WTC11 (cell line): Measurements from ENCODE around the gene VAMP2. TPM values are rescaled to one million over a fixed set of nuclear protein-coding genes. Genes with fewer than 3 reads are reported as not detected.

Experiments used
- ATAC-seq: fragments of 200-7000 bp; cut with Tn5 transposase; 2 replicates; pipeline ENCODE4 v1.10.0; 2021; ENCODE audit warnings: mild to moderate bottlenecking, moderate library complexity
- CTCF ChIA-PET: fragments of 300-600 bp; sonication (Branson Sonifier 250); formaldehyde crosslinking; loops from one replicate; lab custom pipeline; 2021; ENCODE audit warnings: antibody characterized with exemption; lab: Charles Lee
- POLR2A ChIA-PET: fragments of 350-600 bp; sonication (Branson Sonifier 250); formaldehyde crosslinking; loops from one replicate; lab custom pipeline; 2021; ENCODE audit warnings: antibody characterized with exemption; lab: Charles Lee
- DNase-seq: peaks from one replicate; pipeline ENCODE4 v3.0.0; 2021; ENCODE audit warnings: low spot score
- H3K27ac Mint-ChIP-seq: 2 replicates; pipeline ENCODE4 v1.8.0; 2021; ENCODE audit warnings: mixed read lengths
- H3K27me3 Mint-ChIP-seq: 2 replicates; pipeline ENCODE4 v1.8.0; 2021; ENCODE audit warnings: low read depth, mild to moderate bottlenecking, moderate library complexity, mixed read lengths
- H3K36me3 Mint-ChIP-seq: 2 replicates; pipeline ENCODE4 v1.8.0; 2021; ENCODE audit warnings: mixed read lengths
- H3K4me1 Mint-ChIP-seq: 2 replicates; pipeline ENCODE4 v1.8.0; 2022; ENCODE audit warnings: mixed read lengths
- H3K4me3 Mint-ChIP-seq: 2 replicates; pipeline ENCODE4 v1.8.0; 2021; ENCODE audit warnings: mild to moderate bottlenecking, moderate library complexity, mixed read lengths
- H3K9me3 Mint-ChIP-seq: 2 replicates; pipeline ENCODE4 v1.8.0; 2021; ENCODE audit warnings: mixed read lengths
- ATF1 ChIP-seq: sonication (generic); formaldehyde crosslinking; IDR thresholded peaks from 2 replicates; pipeline ENCODE4 v1.8.1; 2023; ENCODE audit warnings: mild to moderate bottlenecking, moderate library complexity, missing genetic modification reagents
- ATF2 ChIP-seq: sonication (generic); formaldehyde crosslinking; IDR thresholded peaks from 2 replicates; pipeline ENCODE4 v1.8.1; 2022; ENCODE audit warnings: low read depth, missing genetic modification reagents, borderline replicate concordance
- ESRRA ChIP-seq: sonication (generic); formaldehyde crosslinking; IDR thresholded peaks from 2 replicates; pipeline ENCODE4 v1.8.1; 2022; ENCODE audit warnings: mild to moderate bottlenecking, missing genetic modification reagents, borderline replicate concordance
- FOXJ3 ChIP-seq: sonication (generic); formaldehyde crosslinking; IDR thresholded peaks from 2 replicates; pipeline ENCODE4 v1.9.0; 2021; ENCODE audit warnings: missing genetic modification reagents, mild to moderate bottlenecking, borderline replicate concordance
- GABPB1 ChIP-seq: sonication (generic); formaldehyde crosslinking; IDR thresholded peaks from 2 replicates; pipeline ENCODE4 v1.8.1; 2023; ENCODE audit warnings: mild to moderate bottlenecking, missing genetic modification reagents
- GRHL2 ChIP-seq: fragments of 250-450 bp; sonication (Bioruptor Pico); IDR thresholded peaks from 2 replicates; pipeline ENCODE4 v1.8.0; 2022; ENCODE audit warnings: mild to moderate bottlenecking, moderate library complexity; ENCODE audit not compliant: insufficient replicate concordance, severe bottlenecking
- HMGXB4 ChIP-seq: sonication (generic); formaldehyde crosslinking; IDR thresholded peaks from 2 replicates; pipeline ENCODE4 v1.8.1; 2023; ENCODE audit warnings: mild to moderate bottlenecking, moderate library complexity, missing genetic modification reagents
- NFATC4 ChIP-seq: fragments of 250-450 bp; sonication (Bioruptor Pico); IDR thresholded peaks from 2 replicates; pipeline ENCODE4 v1.9.0; 2021; ENCODE audit warnings: mild to moderate bottlenecking
- NFYB ChIP-seq: sonication (generic); formaldehyde crosslinking; conservative IDR thresholded peaks from 2 replicates; pipeline ENCODE4 v1.8.0; 2022; ENCODE audit warnings: low read depth, missing genetic modification reagents
- OVOL2 ChIP-seq: fragments of 250-450 bp; sonication (Bioruptor Pico); IDR thresholded peaks from 2 replicates; pipeline ENCODE4 v1.9.0; 2021; ENCODE audit warnings: mild to moderate bottlenecking, borderline replicate concordance
- SP1 ChIP-seq: sonication (generic); formaldehyde crosslinking; conservative IDR thresholded peaks from 2 replicates; pipeline ENCODE4 v1.8.1; 2022; ENCODE audit warnings: missing genetic modification reagents
- TP53 ChIP-seq: sonication (generic); formaldehyde crosslinking; IDR thresholded peaks from 2 replicates; pipeline ENCODE4 v1.8.1; 2023; ENCODE audit warnings: mild to moderate bottlenecking, missing genetic modification reagents
- ZBTB43 ChIP-seq: sonication (generic); formaldehyde crosslinking; IDR thresholded peaks from 2 replicates; pipeline ENCODE4 v1.8.1; 2023; ENCODE audit warnings: mild to moderate bottlenecking, missing genetic modification reagents
- ZNF121 ChIP-seq: sonication (generic); formaldehyde crosslinking; IDR thresholded peaks from 2 replicates; pipeline ENCODE4 v1.8.0; 2023; ENCODE audit warnings: missing genetic modification reagents
- ZNF219 ChIP-seq: sonication (generic); formaldehyde crosslinking; IDR thresholded peaks from 2 replicates; pipeline ENCODE4 v1.8.0; 2023; ENCODE audit warnings: missing genetic modification reagents, mild to moderate bottlenecking, borderline replicate concordance
- ZNF317 ChIP-seq: sonication (generic); formaldehyde crosslinking; IDR thresholded peaks from 2 replicates; pipeline ENCODE4 v1.8.1; 2023; ENCODE audit warnings: low read depth, mild to moderate bottlenecking, moderate library complexity, missing genetic modification reagents, borderline replicate concordance
- ZNF396 ChIP-seq: fragments of 250-450 bp; sonication (Bioruptor Pico); IDR thresholded peaks from 2 replicates; pipeline ENCODE4 v1.8.0; 2021; ENCODE audit warnings: mild to moderate bottlenecking, moderate library complexity, borderline replicate concordance
- total RNA-seq: library from RNA; stranded (reverse); gene quantifications from 3 replicates; pipeline ENCODE4 v1.2.3, GENCODE V29; 2021
- TF ChIP-seq, protein P1 (sequence below): sonication (generic); formaldehyde crosslinking; IDR thresholded peaks from 2 replicates; pipeline ENCODE4 v1.8.0; 2023; ENCODE audit warnings: missing genetic modification reagents, mild to moderate bottlenecking, borderline replicate concordance
- TF ChIP-seq, protein P2 (sequence below): fragments of 250-450 bp; sonication (Bioruptor Pico); IDR thresholded peaks from 2 replicates; pipeline ENCODE4 v1.8.0; 2021; ENCODE audit warnings: mild to moderate bottlenecking

The VAMP2 gene
- total RNA-seq, 1 experiment from 2014 or later = 27.4 TPM

DNA sequence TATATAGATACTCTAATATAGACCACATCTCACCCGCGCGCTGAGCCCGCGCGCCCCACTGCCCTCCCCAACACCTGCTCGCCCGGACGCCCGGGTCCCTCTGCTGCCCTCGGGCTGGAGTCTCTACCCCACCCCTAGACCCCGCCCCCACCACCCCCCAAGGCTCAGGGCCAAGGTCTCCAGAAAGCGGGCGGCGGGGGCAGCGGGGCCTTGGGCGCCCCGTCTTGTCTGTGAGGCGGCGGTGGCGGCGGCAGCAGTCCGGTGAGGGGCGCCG, 41.4 kb downstream of the VAMP2 start:
- CTCF ChIA-PET = interaction anchor here (0.8 to 9.8 kb wide), 8 partner anchors 13 to 179 kb away, joined by 3 to 118 read pairs (median 11); partner anchors contain the start of gene AURKB
- no peak for ATAC-seq
- H3K4me1 Mint-ChIP-seq = peaks cover 17% of the 10 kb centered on the region

GRCh38 chr17:8120520-8121406, 42.0 kb downstream of the VAMP2 start:
- peak overlapping the region; percentile 95 for H3K27ac Mint-ChIP-seq
- peak; percentile 17 for ATAC-seq
- CTCF ChIA-PET = interaction anchor here (0.7 to 9.8 kb wide), 20 partner anchors 11 to 205 kb away, joined by 3 to 118 read pairs (median 12); partner anchors contain the start of genes AURKB, BORCS6 and SLC25A35
- peak overlapping the region; percentile 85 for H3K4me3 Mint-ChIP-seq
- POLR2A ChIA-PET = interaction anchor here (0.8 to 1.3 kb wide), 9 partner anchors 13 to 510 kb away, joined by 3 to 7 read pairs (median 4); partner anchors contain the start of gene KRABD2
- no peaks in the 10 kb centered on the region for H3K9me3 Mint-ChIP-seq
- peak; percentile 92 for DNase-seq
- H3K4me1 Mint-ChIP-seq = peaks cover 17% of the 10 kb centered on the region
- peaks cover 73% of the 10 kb centered on the region for H3K27me3 Mint-ChIP-seq
- H3K36me3 Mint-ChIP-seq = no peaks in the 10 kb centered on the region
- TF ChIP-seq GABPB1 (CRISPR knock-in tag) (0 out of 2 replicates have a peak, but pooled peaks have one; percentile 31), NFATC4 (CRISPR knock-in tag) (no peak), ZNF317 (CRISPR knock-in tag) (no peak), ZBTB43 (CRISPR knock-in tag) (0 out of 2 replicates have a peak, but pooled peaks have one; percentile 40), ZNF121 (CRISPR knock-in tag) (peak; percentile 95), ATF1 (CRISPR knock-in tag) (no peak), ZNF396 (CRISPR knock-in tag) (no peak), TP53 (CRISPR knock-in tag) (no peak), ESRRA (CRISPR knock-in tag) (no peak), HMGXB4 (CRISPR knock-in tag) (peak; percentile 99), SP1 (CRISPR knock-in tag) (peak; percentile 16; the same call in 1 of the 2 replicates), ZNF219 (CRISPR knock-in tag) (no peak), NFYB (CRISPR knock-in tag) (0 out of 2 replicates have a peak, but pooled peaks have one; percentile 9), OVOL2 (CRISPR knock-in tag) (no peak), FOXJ3 (no peak)
- TF ChIP-seq, protein P1, sequence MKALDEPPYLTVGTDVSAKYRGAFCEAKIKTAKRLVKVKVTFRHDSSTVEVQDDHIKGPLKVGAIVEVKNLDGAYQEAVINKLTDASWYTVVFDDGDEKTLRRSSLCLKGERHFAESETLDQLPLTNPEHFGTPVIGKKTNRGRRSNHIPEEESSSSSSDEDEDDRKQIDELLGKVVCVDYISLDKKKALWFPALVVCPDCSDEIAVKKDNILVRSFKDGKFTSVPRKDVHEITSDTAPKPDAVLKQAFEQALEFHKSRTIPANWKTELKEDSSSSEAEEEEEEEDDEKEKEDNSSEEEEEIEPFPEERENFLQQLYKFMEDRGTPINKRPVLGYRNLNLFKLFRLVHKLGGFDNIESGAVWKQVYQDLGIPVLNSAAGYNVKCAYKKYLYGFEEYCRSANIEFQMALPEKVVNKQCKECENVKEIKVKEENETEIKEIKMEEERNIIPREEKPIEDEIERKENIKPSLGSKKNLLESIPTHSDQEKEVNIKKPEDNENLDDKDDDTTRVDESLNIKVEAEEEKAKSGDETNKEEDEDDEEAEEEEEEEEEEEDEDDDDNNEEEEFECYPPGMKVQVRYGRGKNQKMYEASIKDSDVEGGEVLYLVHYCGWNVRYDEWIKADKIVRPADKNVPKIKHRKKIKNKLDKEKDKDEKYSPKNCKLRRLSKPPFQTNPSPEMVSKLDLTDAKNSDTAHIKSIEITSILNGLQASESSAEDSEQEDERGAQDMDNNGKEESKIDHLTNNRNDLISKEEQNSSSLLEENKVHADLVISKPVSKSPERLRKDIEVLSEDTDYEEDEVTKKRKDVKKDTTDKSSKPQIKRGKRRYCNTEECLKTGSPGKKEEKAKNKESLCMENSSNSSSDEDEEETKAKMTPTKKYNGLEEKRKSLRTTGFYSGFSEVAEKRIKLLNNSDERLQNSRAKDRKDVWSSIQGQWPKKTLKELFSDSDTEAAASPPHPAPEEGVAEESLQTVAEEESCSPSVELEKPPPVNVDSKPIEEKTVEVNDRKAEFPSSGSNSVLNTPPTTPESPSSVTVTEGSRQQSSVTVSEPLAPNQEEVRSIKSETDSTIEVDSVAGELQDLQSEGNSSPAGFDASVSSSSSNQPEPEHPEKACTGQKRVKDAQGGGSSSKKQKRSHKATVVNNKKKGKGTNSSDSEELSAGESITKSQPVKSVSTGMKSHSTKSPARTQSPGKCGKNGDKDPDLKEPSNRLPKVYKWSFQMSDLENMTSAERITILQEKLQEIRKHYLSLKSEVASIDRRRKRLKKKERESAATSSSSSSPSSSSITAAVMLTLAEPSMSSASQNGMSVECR = peak; percentile 29; the same call in 1 of the 2 replicates

More for the DNA sequence above, 41.4 kb downstream of the VAMP2 start:
- H3K36me3 Mint-ChIP-seq = no peaks in the 10 kb centered on the region
- no peak for TF ChIP-seq ATF2 (CRISPR knock-in tag)
- TF ChIP-seq GRHL2 = no peak
- TF ChIP-seq, protein P2, sequence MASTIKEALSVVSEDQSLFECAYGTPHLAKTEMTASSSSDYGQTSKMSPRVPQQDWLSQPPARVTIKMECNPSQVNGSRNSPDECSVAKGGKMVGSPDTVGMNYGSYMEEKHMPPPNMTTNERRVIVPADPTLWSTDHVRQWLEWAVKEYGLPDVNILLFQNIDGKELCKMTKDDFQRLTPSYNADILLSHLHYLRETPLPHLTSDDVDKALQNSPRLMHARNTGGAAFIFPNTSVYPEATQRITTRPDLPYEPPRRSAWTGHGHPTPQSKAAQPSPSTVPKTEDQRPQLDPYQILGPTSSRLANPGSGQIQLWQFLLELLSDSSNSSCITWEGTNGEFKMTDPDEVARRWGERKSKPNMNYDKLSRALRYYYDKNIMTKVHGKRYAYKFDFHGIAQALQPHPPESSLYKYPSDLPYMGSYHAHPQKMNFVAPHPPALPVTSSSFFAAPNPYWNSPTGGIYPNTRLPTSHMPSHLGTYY (CRISPR knock-in tag) = no peak
- POLR2A ChIA-PET = interaction anchor here (1.0 kb wide), 1 partner anchor 42 kb away, joined by 3 read pairs; no protein-coding TSS in a partner anchor
- no peaks in the 10 kb centered on the region for H3K9me3 Mint-ChIP-seq
- peak overlapping the region; percentile 85 for H3K4me3 Mint-ChIP-seq
- H3K27me3 Mint-ChIP-seq = peaks cover 73% of the 10 kb centered on the region
- no peak overlapping the region for H3K27ac Mint-ChIP-seq
- no peak for DNase-seq
